HEK293T (cell line): ENCODE data around the gene SLC6A1.

Experiments
- ARNT ChIP-seq: fragments of 450-650 bp; IDR thresholded peaks from 2 replicates; pipeline ENCODE4 v1.6.1; 2017; ENCODE audit warnings: mild to moderate bottlenecking
- BHLHE40 ChIP-seq: fragments of 450-650 bp; IDR thresholded peaks from 2 replicates; pipeline ENCODE4 v1.6.1; 2016; ENCODE audit warnings: mild to moderate bottlenecking, moderate library complexity, borderline replicate concordance
- FOXA1 ChIP-seq: fragments of 450-650 bp; IDR thresholded peaks from 2 replicates; pipeline ENCODE4 v1.6.1; 2016; ENCODE audit warnings: mild to moderate bottlenecking
- HDGF ChIP-seq: fragments of 450-650 bp; IDR thresholded peaks from 2 replicates; pipeline ENCODE4 v1.6.1; 2017; ENCODE audit warnings: antibody characterized with exemption, borderline replicate concordance
- L3MBTL2 ChIP-seq: fragments of 450-650 bp; conservative IDR thresholded peaks from 2 replicates; pipeline ENCODE4 v1.6.1; 2016; ENCODE audit warnings: mild to moderate bottlenecking
- SUZ12 ChIP-seq: fragments of 450-650 bp; IDR thresholded peaks from 2 replicates; pipeline ENCODE4 v1.6.1; 2016; ENCODE audit warnings: mild to moderate bottlenecking
- TF ChIP-seq, protein P1 (sequence below): fragments of 450-650 bp; IDR thresholded peaks from 2 replicates; pipeline ENCODE4 v1.6.1; 2016

DNA sequence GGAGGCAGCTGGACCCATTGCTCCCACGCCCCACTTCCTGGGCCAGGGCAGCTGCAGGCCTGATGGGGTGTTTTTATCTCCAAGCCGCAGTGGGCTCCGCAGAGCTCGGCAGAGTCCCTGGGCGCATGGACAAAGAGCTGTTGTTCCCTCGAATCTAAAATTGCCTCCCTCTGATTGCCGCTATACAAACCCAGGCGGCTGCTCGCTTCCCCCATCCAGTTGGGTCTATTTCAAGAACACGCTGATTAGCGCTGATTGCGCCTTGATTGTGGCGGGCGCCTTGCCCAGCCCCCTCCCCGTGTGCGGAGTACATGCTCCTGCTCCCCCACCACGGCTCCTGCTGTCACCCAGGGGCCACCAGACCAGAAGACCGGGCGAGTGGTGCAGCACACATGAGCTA is 43.4 kb upstream of the SLC6A1 start:
- TF ChIP-seq FOXA1 (no peak), ARNT (no peak), SUZ12 (no peak), BHLHE40 (no peak), L3MBTL2 (no peak), HDGF (no peak)
- TF ChIP-seq, protein P1, sequence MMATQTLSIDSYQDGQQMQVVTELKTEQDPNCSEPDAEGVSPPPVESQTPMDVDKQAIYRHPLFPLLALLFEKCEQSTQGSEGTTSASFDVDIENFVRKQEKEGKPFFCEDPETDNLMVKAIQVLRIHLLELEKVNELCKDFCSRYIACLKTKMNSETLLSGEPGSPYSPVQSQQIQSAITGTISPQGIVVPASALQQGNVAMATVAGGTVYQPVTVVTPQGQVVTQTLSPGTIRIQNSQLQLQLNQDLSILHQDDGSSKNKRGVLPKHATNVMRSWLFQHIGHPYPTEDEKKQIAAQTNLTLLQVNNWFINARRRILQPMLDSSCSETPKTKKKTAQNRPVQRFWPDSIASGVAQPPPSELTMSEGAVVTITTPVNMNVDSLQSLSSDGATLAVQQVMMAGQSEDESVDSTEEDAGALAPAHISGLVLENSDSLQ = no peak
